Measurements from ENCODE around the gene TAS2R1. TPM values are rescaled to one million over a fixed set of nuclear protein-coding genes. Genes with fewer than 3 reads are reported as not detected.

The TAS2R1 gene
- not detected in 5 replicates for total RNA-seq (2022; extraction: Qiagen RNA extraction)

GRCh38 chr5:9630251-9630650 is at the start of gene TAS2R1:
TAS2R1 (minus strand) TSS chr5:9630351; CDS start chr5:9630032, 319 bp downstream.

Other genes starting within 250 kb of the TAS2R1 start
- gene SEMA5A, start 84.3 kb downstream of the TAS2R1 start, total RNA-seq (2022; extraction: Qiagen RNA extraction): 0.01 to 0.06 TPM in 2 of 5 replicates, not detected in the others

Data from A549 treated with dexamethasone at 1 μM for 4 hours (cell line).